Neural cell (in vitro differentiated cells): ENCODE results near the gene TTLL12. TPM values are rescaled to one million over a fixed set of nuclear protein-coding genes. Genes with fewer than 3 reads are reported as not detected.

Source experiments
- H2AFZ ChIP-seq: fragments of 200-600, 300-800 bp; sonication (generic), shearing (Covaris generic); 2 replicates; pipeline ENCODE4 v1.6.0; 2014; ENCODE audit warnings: low read depth, mild to moderate bottlenecking, antibody characterized with exemption, low read length, moderate library complexity
- H3F3A ChIP-seq: fragments of 200-600 bp; shearing (Covaris generic); 2 replicates; pipeline ENCODE4 v1.6.1; 2016; ENCODE audit warnings: mild to moderate bottlenecking, moderate library complexity, mixed read lengths, antibody characterized with exemption, low read length; ENCODE audit not compliant: insufficient read depth, poor library complexity, severe bottlenecking
- H3K27ac ChIP-seq: fragments of 200-600, 300-800 bp; sonication (generic), shearing (Covaris generic); 2 replicates; pipeline ENCODE4 v1.5.1; 2014; ENCODE audit warnings: mild to moderate bottlenecking, low read length, moderate library complexity
- H3K27me3 ChIP-seq: fragments of 300-800, 200-600 bp; sonication (generic), shearing (Covaris generic); 2 replicates; pipeline ENCODE4 v1.6.0; 2014; ENCODE audit warnings: mild to moderate bottlenecking, low read depth, low read length, moderate library complexity; ENCODE audit not compliant: insufficient read depth
- H3K36me3 ChIP-seq: fragments of 300-800, 200-600 bp; sonication (generic), shearing (Covaris generic); 2 replicates; pipeline ENCODE4 v1.5.1; 2014; ENCODE audit warnings: mild to moderate bottlenecking, antibody characterized with exemption, low read length, moderate library complexity; ENCODE audit not compliant: insufficient read depth
- H3K4me2 ChIP-seq: fragments of 300-800, 200-600 bp; sonication (generic), shearing (Covaris generic); 2 replicates; pipeline ENCODE4 v1.6.0; 2014; ENCODE audit warnings: mild to moderate bottlenecking, low read length
- H3K4me3 ChIP-seq: fragments of 300-800, 200-600 bp; sonication (generic), shearing (Covaris generic); 2 replicates; pipeline ENCODE4 v1.5.1; 2014; ENCODE audit warnings: mild to moderate bottlenecking, low read length, moderate library complexity
- H3K79me2 ChIP-seq: fragments of 200-600 bp; shearing (Covaris generic); replicated peaks from 2 replicates; pipeline ENCODE4 v1.6.0; 2014; ENCODE audit warnings: mild to moderate bottlenecking, low read length, moderate library complexity; ENCODE audit not compliant: insufficient read depth
- H3K9ac ChIP-seq: fragments of 300-800, 200-600 bp; sonication (generic), shearing (Covaris generic); 2 replicates; pipeline ENCODE4 v1.6.1; 2016; ENCODE audit warnings: mild to moderate bottlenecking, low read length, mixed read lengths
- H3K9me2 ChIP-seq: fragments of 200-600 bp; shearing (Covaris generic); 2 replicates; pipeline ENCODE4 v1.6.1; 2016; ENCODE audit warnings: mild to moderate bottlenecking, low read length, mixed read lengths; ENCODE audit not compliant: insufficient read depth
- H3K9me3 ChIP-seq: fragments of 200-600, 300-800 bp; sonication (generic), shearing (Covaris generic); 2 replicates; pipeline ENCODE4 v1.6.1; 2016; ENCODE audit warnings: mild to moderate bottlenecking, mixed run types, low read length, moderate library complexity, mixed read lengths
- H4K20me1 ChIP-seq: fragments of 200-600 bp; shearing (Covaris generic); 2 replicates; pipeline ENCODE4 v1.6.1; 2016; ENCODE audit warnings: mild to moderate bottlenecking, mixed run types; ENCODE audit not compliant: insufficient read depth
- EP300 ChIP-seq: fragments of 450-650 bp; conservative IDR thresholded peaks from 2 replicates; pipeline ENCODE4 v1.6.1; 2014; ENCODE audit warnings: antibody characterized with exemption, mild to moderate bottlenecking, moderate library complexity; ENCODE audit not compliant: poor library complexity, severe bottlenecking
- EZH2 ChIP-seq: fragments of 200-600, 300-800 bp; shearing (Covaris generic), sonication (generic); IDR thresholded peaks from 2 replicates; pipeline ENCODE4 v1.6.1; 2014; ENCODE audit warnings: antibody characterized with exemption, low read length, borderline replicate concordance, mild to moderate bottlenecking; ENCODE audit not compliant: insufficient read depth, poor library complexity, severe bottlenecking
- MXI1 ChIP-seq: fragments of 450-650 bp; conservative IDR thresholded peaks from 2 replicates; pipeline ENCODE4 v1.6.1; 2014; ENCODE audit warnings: antibody characterized with exemption, mild to moderate bottlenecking; ENCODE audit not compliant: poor library complexity, severe bottlenecking
- POLR2AphosphoS5 ChIP-seq: IDR thresholded peaks from 2 replicates; pipeline ENCODE4 v1.6.1; 2012
- RAD21 ChIP-seq: fragments of 450-650 bp; conservative IDR thresholded peaks from 2 replicates; pipeline ENCODE4 v1.6.1; 2014; ENCODE audit warnings: antibody characterized with exemption, mild to moderate bottlenecking, moderate library complexity
- SMC3 ChIP-seq: fragments of 450-650 bp; conservative IDR thresholded peaks from 2 replicates; pipeline ENCODE4 v1.6.1; 2014; ENCODE audit warnings: antibody characterized with exemption, mild to moderate bottlenecking, moderate library complexity; ENCODE audit not compliant: poor library complexity
- TAF1 ChIP-seq: IDR thresholded peaks from 2 replicates; pipeline ENCODE4 v1.6.1; 2012; ENCODE audit warnings: low read depth
- polyA plus RNA-seq: library from polyadenylated mRNA; depleted of rRNA; stranded (reverse); fragments of >200 nt; gene quantifications from 2 replicates; pipeline ENCODE4 v1.2.3, GENCODE V29; 2014
- TF ChIP-seq, protein P1 (sequence below): fragments of 450-650 bp; IDR thresholded peaks from 2 replicates; pipeline ENCODE4 v1.5.1; 2014; ENCODE audit warnings: antibody characterized with exemption, mild to moderate bottlenecking, moderate library complexity; ENCODE audit not compliant: poor library complexity, severe bottlenecking
- TF ChIP-seq, protein P2 (sequence below): IDR thresholded peaks from 2 replicates; pipeline ENCODE4 v1.6.1; 2012; ENCODE audit warnings: borderline replicate concordance

TTLL12 gene
- polyA plus RNA-seq, 1 donor from 2014 or later, result 22.2 TPM

GRCh38 chr22:43182118-43182517, 4.8 kb downstream of the TTLL12 start:
- Histone ChIP-seq H3K9me2 (no peaks in the 10 kb centered on the region), H3K36me3 (no peaks in the 10 kb centered on the region)

DNA sequence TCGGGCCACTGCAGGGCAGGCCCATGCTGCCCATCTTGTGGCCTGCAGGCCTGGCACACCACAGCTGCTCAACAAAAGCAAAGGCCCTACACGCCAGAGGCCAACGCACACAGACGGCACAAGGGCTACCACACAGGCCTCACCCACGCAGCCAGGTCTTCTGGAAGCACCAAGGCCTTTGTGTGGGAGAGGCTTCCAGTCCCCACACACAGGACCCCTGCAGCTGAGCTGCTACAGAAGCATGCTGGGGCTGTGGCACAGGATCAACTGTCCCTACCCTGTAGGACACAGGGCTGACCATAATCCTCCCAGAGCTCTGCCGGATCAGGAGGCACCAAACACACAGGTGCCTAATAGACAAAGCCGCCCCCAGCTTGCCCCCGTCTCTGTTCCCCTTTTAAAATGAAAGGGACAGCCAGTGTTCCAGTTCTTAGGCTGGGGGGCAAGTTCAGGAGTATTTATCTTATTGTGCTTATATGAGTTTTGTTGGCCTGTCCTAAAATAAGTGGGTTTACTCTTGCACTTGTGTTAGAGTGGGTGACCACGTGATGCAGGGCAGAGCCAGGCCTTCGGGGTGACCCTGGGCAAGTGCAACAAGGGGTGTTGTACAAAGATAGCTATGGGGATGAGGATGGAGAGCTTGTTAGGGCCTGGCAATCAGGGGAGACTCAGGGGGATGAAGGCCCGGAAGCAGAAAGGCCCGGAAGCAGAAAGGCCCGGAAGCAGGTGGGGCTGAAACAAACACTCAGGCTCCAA, 5.4 kb downstream of the TTLL12 start:
- Histone ChIP-seq H4K20me1 (no peaks in the 10 kb centered on the region), H3K4me2 (no peak overlapping the region), H3K9ac (no peak overlapping the region), H3K27me3 (no peaks in the 10 kb centered on the region), H3K9me2 (no peaks in the 10 kb centered on the region), H2AFZ (no peak overlapping the region), H3K4me3 (no peak overlapping the region), H3K27ac (no peak overlapping the region), H3K36me3 (no peaks in the 10 kb centered on the region), H3K79me2 (no peaks in the 10 kb centered on the region), H3K9me3 (no peaks in the 10 kb centered on the region), H3F3A (no peaks in the 10 kb centered on the region)
- TF ChIP-seq, protein P1, sequence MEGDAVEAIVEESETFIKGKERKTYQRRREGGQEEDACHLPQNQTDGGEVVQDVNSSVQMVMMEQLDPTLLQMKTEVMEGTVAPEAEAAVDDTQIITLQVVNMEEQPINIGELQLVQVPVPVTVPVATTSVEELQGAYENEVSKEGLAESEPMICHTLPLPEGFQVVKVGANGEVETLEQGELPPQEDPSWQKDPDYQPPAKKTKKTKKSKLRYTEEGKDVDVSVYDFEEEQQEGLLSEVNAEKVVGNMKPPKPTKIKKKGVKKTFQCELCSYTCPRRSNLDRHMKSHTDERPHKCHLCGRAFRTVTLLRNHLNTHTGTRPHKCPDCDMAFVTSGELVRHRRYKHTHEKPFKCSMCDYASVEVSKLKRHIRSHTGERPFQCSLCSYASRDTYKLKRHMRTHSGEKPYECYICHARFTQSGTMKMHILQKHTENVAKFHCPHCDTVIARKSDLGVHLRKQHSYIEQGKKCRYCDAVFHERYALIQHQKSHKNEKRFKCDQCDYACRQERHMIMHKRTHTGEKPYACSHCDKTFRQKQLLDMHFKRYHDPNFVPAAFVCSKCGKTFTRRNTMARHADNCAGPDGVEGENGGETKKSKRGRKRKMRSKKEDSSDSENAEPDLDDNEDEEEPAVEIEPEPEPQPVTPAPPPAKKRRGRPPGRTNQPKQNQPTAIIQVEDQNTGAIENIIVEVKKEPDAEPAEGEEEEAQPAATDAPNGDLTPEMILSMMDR, result no peak
- TF ChIP-seq, protein P2, sequence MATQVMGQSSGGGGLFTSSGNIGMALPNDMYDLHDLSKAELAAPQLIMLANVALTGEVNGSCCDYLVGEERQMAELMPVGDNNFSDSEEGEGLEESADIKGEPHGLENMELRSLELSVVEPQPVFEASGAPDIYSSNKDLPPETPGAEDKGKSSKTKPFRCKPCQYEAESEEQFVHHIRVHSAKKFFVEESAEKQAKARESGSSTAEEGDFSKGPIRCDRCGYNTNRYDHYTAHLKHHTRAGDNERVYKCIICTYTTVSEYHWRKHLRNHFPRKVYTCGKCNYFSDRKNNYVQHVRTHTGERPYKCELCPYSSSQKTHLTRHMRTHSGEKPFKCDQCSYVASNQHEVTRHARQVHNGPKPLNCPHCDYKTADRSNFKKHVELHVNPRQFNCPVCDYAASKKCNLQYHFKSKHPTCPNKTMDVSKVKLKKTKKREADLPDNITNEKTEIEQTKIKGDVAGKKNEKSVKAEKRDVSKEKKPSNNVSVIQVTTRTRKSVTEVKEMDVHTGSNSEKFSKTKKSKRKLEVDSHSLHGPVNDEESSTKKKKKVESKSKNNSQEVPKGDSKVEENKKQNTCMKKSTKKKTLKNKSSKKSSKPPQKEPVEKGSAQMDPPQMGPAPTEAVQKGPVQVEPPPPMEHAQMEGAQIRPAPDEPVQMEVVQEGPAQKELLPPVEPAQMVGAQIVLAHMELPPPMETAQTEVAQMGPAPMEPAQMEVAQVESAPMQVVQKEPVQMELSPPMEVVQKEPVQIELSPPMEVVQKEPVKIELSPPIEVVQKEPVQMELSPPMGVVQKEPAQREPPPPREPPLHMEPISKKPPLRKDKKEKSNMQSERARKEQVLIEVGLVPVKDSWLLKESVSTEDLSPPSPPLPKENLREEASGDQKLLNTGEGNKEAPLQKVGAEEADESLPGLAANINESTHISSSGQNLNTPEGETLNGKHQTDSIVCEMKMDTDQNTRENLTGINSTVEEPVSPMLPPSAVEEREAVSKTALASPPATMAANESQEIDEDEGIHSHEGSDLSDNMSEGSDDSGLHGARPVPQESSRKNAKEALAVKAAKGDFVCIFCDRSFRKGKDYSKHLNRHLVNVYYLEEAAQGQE, result no peak
- TF ChIP-seq EZH2 (no peak), RAD21 (no peak), TAF1 (no peak), MXI1 (no peak), POLR2AphosphoS5 (no peak), SMC3 (no peak), EP300 (no peak)

More at GRCh38 chr22:43182118-43182517, 4.8 kb downstream of the TTLL12 start:
- Histone ChIP-seq H3K27ac (no peak overlapping the region), H3K9me3 (no peaks in the 10 kb centered on the region), H2AFZ (no peak overlapping the region), H3F3A (no peaks in the 10 kb centered on the region), H3K4me2 (no peak overlapping the region), H3K27me3 (no peaks in the 10 kb centered on the region), H3K9ac (no peak overlapping the region), H3K79me2 (no peaks in the 10 kb centered on the region), H4K20me1 (no peaks in the 10 kb centered on the region), H3K4me3 (no peak overlapping the region)
- TF ChIP-seq POLR2AphosphoS5 (no peak), TAF1 (no peak), EZH2 (no peak), RAD21 (no peak), EP300 (no peak), MXI1 (no peak), SMC3 (no peak)
- TF ChIP-seq, protein P1, result no peak
- TF ChIP-seq, protein P2, result no peak
